Forelimb muscle (tissue), 1 donor: Measurements from ENCODE around the gene ZNF746. TPM values are rescaled to one million over a fixed set of nuclear protein-coding genes. Genes with fewer than 3 reads are reported as not detected.
"Not testable (repeated sequence)": the region's sequence is repeated elsewhere in the genome, so short reads cannot be mapped to it uniquely, and the experiment has no call there.

Source experiments
- DNase-seq: peaks from one replicate; pipeline ENCODE4 v3.0.0-alpha.2; 2013; ENCODE audit warnings: low read depth
- polyA plus RNA-seq: library from polyadenylated mRNA; unstranded; fragments of 120-200 nt; gene quantifications from one replicate; pipeline ENCODE4 v1.2.1, GENCODE V29; 2013; ENCODE audit not compliant: insufficient read length

Gene ZNF746
- polyA plus RNA-seq = 9.7 TPM

DNA sequence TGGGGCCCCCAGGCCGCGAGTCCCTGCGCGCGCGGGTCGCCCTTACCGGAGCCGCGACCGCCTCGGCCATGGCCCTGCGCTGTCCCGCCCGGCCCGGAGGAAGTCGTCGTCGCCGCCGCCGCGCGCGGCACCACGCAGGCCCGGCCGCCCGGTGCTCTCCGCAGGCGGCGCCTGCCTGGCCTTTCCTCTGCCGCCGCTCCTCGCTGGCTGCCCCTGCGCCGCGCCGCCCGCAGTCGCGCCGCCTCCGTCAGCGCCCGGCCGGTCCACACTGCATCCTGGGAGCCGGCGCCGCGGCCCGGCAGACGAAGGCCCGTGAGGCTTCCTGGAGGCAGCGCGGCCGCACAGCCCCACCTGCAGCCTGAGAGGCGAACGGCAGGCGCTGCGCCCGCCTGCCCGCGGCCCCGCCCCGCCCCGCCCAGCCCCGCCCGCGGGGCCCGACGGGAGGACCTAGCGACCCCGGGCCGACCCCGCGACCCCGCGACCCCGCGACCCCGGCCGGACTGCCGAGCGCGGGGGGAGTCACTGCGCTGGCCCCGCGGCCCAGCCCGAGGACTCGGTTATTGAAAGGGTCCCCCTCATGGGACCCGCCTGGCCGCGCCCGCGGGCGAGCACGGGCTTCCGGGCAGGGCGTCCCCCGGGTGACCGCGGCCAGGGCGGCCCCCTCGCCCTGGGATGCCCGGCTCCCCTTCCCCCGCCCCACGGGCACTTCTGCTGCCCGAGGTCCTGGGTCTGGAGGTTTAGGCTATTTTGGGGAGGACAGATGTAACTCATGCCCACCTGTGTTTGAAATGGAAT is at the start of gene ZNF746:
Gene ZNF746, minus strand, starts transcription at position 343 of the 795 bp plus-strand sequence. Its CDS starts 273 bp downstream, at position 70.
- DNase-seq = peak; percentile 26

GRCh38 chr7:149547126-149547525 is 49.5 kb upstream of the ZNF746 start:
- no peak for DNase-seq

DNA sequence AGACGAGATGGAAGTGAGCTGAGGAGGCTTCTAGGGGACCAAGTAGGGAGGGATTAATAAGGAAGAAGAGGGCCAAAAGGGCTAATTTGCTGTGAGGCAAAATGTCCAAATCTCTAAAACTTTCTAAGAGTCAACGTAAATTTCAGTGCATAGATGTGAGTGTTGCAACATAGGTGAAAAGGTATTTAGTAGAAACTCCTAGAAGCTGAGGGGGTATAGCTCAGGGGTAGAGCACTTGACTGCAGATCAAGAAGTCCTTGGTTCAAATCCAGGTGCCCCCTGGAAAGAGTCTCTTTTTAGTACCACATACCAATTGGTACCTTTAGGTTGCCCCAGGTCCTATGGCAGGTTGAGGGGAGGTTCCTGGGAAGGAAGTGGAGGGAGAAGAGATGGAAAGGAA is 48.7 kb upstream of the ZNF746 start:
- DNase-seq = no peak

DNA sequence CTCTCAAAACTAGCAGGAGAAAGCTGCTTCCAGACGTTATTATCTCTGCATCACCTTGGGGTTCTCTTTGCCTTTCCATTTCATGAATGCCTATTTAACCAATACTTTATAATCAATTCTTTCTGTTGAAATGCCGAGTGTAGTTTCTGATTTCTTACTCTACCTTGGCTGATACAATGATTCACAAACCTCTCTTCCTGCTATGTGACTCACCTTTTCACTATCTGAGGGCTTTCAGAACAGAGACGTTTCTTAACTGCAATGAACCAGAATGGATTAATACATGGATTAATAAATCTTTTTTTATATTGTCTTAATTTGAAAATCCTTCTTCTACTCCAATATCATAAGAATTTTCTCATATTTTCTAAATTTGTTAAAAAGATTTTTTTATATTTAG is 46.4 kb upstream of the ZNF746 start:
- DNase-seq = no peak

GRCh38 chr7:149532654-149533053 is 35.0 kb upstream of the ZNF746 start:
- DNase-seq = no peak

DNA sequence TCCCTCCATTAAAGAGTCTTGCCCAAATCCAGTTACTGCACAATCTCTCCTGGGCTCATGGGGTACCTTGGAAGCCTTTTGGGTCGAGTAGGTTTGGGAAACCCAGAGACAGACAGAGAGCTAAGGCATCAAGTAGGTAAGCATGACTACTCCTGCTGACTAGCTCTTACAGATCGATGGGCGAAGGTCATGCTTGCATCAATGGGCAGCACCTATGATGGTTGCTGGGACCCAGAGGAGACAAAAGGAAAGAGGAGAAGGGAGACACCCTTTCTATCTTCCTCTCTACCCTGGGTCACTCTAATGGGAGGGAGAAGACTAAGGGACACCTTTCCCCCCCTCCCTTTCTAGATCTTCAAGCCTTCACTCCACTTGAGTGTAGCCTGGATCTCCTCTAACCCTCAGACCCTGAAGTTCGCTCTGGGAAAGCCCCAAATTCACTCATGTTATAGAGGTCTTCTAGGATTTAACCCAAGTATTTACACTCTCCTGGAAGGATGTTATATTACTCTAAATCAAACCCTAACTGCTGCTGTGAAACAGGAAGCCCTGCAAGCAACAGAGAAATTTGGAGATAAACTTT is 31.6 kb upstream of the ZNF746 start:
- no peak for DNase-seq

DNA sequence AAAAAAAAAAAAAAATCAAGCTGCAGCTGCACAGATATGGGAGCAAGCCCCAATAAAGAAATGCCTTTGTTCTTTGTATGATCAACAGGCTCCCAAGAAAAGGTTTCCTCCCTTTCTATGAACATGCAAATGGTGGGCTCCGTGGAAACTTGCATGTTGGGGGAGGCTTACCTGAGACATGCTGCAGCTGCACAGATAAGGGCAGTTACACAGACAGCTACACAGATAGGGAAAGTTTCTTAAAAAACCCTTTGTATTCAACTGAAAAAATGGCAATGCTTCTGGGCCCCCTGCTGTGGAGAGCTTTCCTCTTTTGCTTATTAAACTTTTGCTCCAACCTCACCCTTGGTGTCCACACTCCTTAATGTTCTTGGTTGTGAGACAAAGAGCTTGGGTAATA is 29.8 kb upstream of the ZNF746 start:
- no peak for DNase-seq

DNA sequence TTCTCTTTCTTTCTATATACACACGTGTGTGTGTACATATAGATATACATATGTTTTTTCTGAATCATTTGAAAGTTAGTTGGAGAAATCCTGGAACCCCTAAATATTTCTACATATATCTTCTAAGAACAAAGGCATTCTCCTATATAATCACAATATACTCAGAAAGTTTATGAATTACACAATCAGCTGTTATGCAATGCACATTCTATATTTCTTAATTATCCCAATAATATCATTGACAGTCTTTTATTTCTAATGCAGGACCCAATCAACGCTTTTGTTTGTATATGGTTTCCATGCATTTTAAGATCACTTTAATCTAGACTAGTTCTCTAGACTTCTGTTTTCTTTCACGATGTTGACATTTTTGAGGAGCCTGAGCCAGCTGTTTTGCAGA is 27.7 kb upstream of the ZNF746 start:
- no peak for DNase-seq

DNA sequence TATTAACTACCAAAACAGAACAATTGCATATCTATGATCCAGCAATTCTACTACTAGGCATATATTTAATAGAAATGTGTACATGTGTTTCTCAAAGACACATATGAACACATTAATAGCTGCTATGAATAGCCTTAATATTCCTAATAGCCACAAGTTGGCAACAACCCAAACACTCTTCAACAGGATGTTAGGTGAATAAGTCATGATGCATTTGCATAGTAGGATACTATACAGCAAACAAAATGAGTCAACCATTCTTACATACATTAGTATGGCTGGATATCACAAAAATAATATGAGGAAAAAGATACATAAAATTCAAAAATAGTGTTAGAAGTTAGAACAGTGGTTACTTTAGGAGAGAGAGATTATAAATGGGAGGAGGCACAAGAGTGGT is 26.8 kb upstream of the ZNF746 start:
- DNase-seq = no peak

- no peak for DNase-seq
Measured at GRCh38 chr7:149510248-149510647, 12.6 kb upstream of the ZNF746 start.

DNA sequence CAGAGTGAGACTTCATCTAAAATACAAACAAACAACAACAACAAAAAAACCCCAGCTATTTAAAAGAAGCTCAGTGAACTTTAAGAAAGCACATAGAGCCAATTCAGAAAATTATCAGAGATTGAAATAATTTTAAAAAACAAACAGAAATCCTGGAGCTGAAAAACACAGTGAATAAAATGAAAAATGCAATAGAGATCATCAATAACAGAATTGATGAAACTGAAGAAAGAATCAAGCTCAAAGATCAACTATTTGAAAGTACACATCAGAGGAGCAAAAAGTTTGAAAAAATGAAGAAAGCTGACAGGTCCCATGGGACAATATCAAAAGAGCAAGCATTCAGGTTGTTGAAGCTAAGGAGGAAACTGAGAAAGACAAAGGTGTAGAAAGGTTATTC is 12.2 kb upstream of the ZNF746 start:
- DNase-seq = no peak

GRCh38 chr7:149505551-149505950 is 7.9 kb upstream of the ZNF746 start:
- no peak for DNase-seq

GRCh38 chr7:149501651-149502050 is 4.0 kb upstream of the ZNF746 start:
- DNase-seq = no peak

DNA sequence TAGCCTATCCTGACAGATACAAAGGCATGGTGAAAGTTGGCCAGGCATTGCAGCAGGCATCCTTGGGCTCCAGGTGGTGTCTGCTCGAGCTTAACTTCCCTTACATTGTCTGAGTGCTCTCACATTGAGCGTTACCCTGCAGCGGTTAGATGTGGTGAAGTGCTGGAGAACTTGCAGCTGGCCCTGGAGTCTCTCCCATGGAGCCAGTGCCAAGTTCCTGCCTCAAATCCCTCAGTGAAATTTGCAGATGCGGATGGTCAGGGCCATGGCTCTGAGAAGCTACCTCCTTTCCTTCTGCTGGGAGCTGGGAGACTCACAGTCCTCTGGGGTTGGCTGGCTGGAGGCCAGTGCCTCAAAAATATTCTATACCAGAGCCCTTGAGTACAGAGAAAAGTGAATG is 3.3 kb upstream of the ZNF746 start:
- DNase-seq = no peak

- no peak for DNase-seq
Measured at GRCh38 chr7:149500201-149500600, 2.6 kb upstream of the ZNF746 start.

DNA sequence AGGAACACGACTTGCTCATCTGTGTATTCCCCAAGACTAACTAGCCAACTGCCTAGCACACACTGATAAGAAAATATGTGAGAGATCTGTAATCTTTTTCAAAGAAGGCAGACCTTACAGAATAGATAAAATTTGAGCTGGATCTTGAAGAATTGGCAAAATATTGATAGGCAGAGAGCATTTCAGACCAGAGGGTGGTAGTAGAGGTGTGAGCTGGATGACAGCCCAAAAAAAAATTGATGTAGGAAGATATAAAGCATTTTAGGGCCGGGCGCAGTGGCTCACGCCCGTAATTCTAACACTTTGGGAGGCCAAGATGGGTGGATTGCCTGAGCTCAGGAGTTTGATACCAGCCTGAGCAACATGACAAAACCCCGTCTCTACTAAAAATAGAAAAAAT is 1.2 kb upstream of the ZNF746 start:
- DNase-seq = no peak

GRCh38 chr7:149496642-149497391 is 792 bp downstream of the ZNF746 start:
- no peak for DNase-seq

GRCh38 chr7:149495785-149496641 is 1.6 kb downstream of the ZNF746 start:
- peak; percentile 40 for DNase-seq

- no peak for DNase-seq
Measured at GRCh38 chr7:149494738-149495368, 2.8 kb downstream of the ZNF746 start.

- DNase-seq = not testable (repeated sequence)
Measured at GRCh38 chr7:149493975-149494374, 3.6 kb downstream of the ZNF746 start.

DNA sequence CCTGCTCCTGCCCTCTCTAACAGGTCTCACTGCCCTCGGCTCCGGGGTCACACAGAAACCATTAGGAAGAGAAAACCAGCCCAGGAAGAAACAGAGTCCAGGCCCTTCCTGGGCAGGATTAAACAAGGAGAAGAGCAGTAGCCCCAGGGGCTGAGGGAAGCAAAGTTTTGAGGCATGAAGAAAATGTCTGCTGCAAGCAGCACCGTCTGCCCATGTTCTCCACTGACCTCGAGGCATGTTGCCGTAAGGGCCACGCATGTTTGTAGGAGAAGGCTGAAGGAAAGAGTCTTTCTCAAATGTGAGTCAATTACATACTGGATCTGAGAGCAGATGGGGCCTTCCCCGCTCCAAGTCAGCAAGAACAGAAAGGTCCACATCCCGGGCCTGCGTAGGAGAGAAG is 4.2 kb downstream of the ZNF746 start:
- no peak for DNase-seq
